Measurements from ENCODE around the gene HIPK4.

DNA sequence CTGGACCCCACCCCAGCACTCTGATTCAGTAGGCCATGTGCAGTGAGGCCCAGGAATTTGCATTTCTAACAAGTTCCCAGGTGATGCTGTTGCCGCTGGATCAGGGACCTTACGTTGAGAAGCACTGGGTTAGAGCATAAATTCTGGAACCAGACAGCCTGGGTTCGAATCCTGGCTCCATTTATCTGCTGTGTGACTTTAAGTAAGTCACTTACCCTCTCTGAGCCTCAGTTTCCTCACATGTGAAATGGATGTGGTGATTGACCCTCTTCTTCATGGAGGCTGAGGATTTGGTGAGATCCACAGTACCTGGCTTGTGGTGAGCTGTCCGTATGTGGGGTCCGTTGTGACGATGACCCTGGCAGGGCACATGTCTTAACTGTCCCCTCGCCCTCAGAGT, 15.9 kb downstream of the HIPK4 start:
- TF ChIP-seq, protein P1, sequence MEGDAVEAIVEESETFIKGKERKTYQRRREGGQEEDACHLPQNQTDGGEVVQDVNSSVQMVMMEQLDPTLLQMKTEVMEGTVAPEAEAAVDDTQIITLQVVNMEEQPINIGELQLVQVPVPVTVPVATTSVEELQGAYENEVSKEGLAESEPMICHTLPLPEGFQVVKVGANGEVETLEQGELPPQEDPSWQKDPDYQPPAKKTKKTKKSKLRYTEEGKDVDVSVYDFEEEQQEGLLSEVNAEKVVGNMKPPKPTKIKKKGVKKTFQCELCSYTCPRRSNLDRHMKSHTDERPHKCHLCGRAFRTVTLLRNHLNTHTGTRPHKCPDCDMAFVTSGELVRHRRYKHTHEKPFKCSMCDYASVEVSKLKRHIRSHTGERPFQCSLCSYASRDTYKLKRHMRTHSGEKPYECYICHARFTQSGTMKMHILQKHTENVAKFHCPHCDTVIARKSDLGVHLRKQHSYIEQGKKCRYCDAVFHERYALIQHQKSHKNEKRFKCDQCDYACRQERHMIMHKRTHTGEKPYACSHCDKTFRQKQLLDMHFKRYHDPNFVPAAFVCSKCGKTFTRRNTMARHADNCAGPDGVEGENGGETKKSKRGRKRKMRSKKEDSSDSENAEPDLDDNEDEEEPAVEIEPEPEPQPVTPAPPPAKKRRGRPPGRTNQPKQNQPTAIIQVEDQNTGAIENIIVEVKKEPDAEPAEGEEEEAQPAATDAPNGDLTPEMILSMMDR (conservative IDR thresholded peaks at IDR 0.05; ENCODE audit: low read length) = no peak
- TF ChIP-seq EZH2phosphoT487 (IDR thresholded peaks at IDR 0.05; ENCODE audit: borderline replicate concordance) = no peak
